ENCODE data around the gene ZNF740. TPM values are rescaled to one million over a fixed set of nuclear protein-coding genes. Genes with fewer than 3 reads are reported as not detected.

ZNF740 gene
- polyA plus RNA-seq, 1 of the 3 experiments (the other 2 are of a cell fraction), result 14.6 TPM

- no peaks in the 10 kb centered on the region for H3K9me3 ChIP-seq
- CTCF ChIA-PET, result interaction anchor here (0.9 to 14.8 kb wide), 13 partner anchors 17 to 149 kb away, joined by 4 to 363 read pairs (median 24); partner anchors contain the start of genes AAAS, ESPL1, MYG1 and PFDN5
- H3K4me1 ChIP-seq (ENCODE audit: control insufficient read depth in 1 of 2, insufficient read depth in 2 of 2, low read depth in 1 of 2, low read length in 1 of 2), result peaks cover 16 to 24% of the 10 kb centered on the region in 2 experiments; a peak in 3 of 4 replicates
- DNase-seq, result no peak
- no peak overlapping the region for H3K4me2 ChIP-seq
- peaks cover 16% of the 10 kb centered on the region for H3F3A ChIP-seq (replicated peaks; ENCODE audit: insufficient read depth)
- POLR2A ChIA-PET, result interaction anchor here (1.3 kb wide), 1 partner anchor 73 kb away, joined by 3 read pairs; no protein-coding TSS in a partner anchor
- H3K4me3 ChIP-seq (ENCODE audit: low read depth in 2 of 2, low read length in 1 of 2), result no peak overlapping the region
- H3K79me2 ChIP-seq (ENCODE audit: insufficient read depth), result peaks cover 40% of the 10 kb centered on the region
- H3K27ac ChIP-seq (ENCODE audit: low read depth in 2 of 2, low read length in 1 of 2), result no peak overlapping the region
- peaks cover 24 to 35% of the 10 kb centered on the region in 2 experiments for H3K36me3 ChIP-seq (replicated peaks in 1 of 2; ENCODE audit: control insufficient read depth in 1 of 2, insufficient read depth in 2 of 2, low read length in 1 of 2)
- H3K9ac ChIP-seq, result no peak overlapping the region
- TF ChIP-seq RCOR1 (IDR thresholded peaks at IDR 0.05; ENCODE audit: low read length), result no peak
- TF ChIP-seq MAX (IDR thresholded peaks at IDR 0.05; ENCODE audit: low read depth), result no peak
- no peak for TF ChIP-seq TAF1 (IDR thresholded peaks at IDR 0.05; ENCODE audit: borderline replicate concordance, low read depth, low read length)
- TF ChIP-seq EP300 (IDR thresholded peaks at IDR 0.05; ENCODE audit: borderline replicate concordance in 1 of 2, low read depth in 1 of 2, low read length in 1 of 2), result no peak
- no peak for TF ChIP-seq MEF2A (IDR thresholded peaks at IDR 0.05; ENCODE audit: borderline replicate concordance, low read depth)
- TF ChIP-seq NFIC (IDR thresholded peaks at IDR 0.05; ENCODE audit: borderline replicate concordance), result no peak
- TF ChIP-seq MXI1 (IDR thresholded peaks at IDR 0.05; ENCODE audit: low read depth, low read length), result no peak
- no peak for TF ChIP-seq JUND (IDR thresholded peaks at IDR 0.05)
- no peak for TF ChIP-seq TCF12 (IDR thresholded peaks at IDR 0.05)
- TF ChIP-seq REST (IDR thresholded peaks at IDR 0.05; ENCODE audit: low read depth, low read length), result no peak
- TF ChIP-seq RAD21 (IDR thresholded peaks at IDR 0.05; ENCODE audit: low read length), result no peak
- TF ChIP-seq PBX3 (IDR thresholded peaks at IDR 0.05), result no peak
- no peak for TF ChIP-seq ZBTB33 (IDR thresholded peaks at IDR 0.05; ENCODE audit: borderline replicate concordance, low read depth)
- TF ChIP-seq SIN3A (IDR thresholded peaks at IDR 0.05; ENCODE audit: borderline replicate concordance, low read depth, low read length), result no peak
- no peak for TF ChIP-seq RXRA (IDR thresholded peaks at IDR 0.05; ENCODE audit: borderline replicate concordance, low read depth)
- TF ChIP-seq ELF1 (IDR thresholded peaks at IDR 0.05), result no peak
- no peak for TF ChIP-seq FOSL2 (IDR thresholded peaks at IDR 0.05; ENCODE audit: borderline replicate concordance, low read depth)
- TF ChIP-seq TEAD4 (IDR thresholded peaks at IDR 0.05; ENCODE audit: borderline replicate concordance, insufficient read depth), result no peak
- 78% methylated on average over 3 of the region's 8 CpGs for WGBS (ENCODE audit: low lambda C conversion rate)
- no peaks in the 10 kb centered on the region for H3K27me3 ChIP-seq (ENCODE audit: insufficient read depth)
- H4K20me1 ChIP-seq (ENCODE audit: insufficient read depth), result peaks cover 5% of the 10 kb centered on the region; the same call in 1 of the 2 replicates
- H2AFZ ChIP-seq (ENCODE audit: low read depth), result no peak overlapping the region
- no peaks in the 10 kb centered on the region for H3K9me2 ChIP-seq
These were observed 35.0 kb downstream of the ZNF740 start for GRCh38 chr12:53215497-53215896.
